ENCODE results near the gene CDK16.

GRCh38 chrX:47179221-47179927 is 39.1 kb upstream of the CDK16 start:
- TF ChIP-seq CTCF (IDR thresholded peaks at IDR 0.05) (no peak), POLR2A (IDR thresholded peaks at IDR 0.05) (no peak)
